Left renal pelvis (tissue), 4 donors: ENCODE measurements around the gene RNF167. TPM values are rescaled to one million over a fixed set of nuclear protein-coding genes. Genes with fewer than 3 reads are reported as not detected.

Experiments
- DNase-seq, 4 donors: peaks; one replicate each; pipeline ENCODE4 v3.0.0-alpha.2; 2013; ENCODE audit warnings: low read depth in 4 of 4, low spot score in 3 of 4
- polyA plus RNA-seq, 4 donors: library from polyadenylated mRNA; unstranded; fragments of 120-200 nt; gene quantifications; one replicate each; pipeline ENCODE4 v1.2.1, GENCODE V29; 2013; ENCODE audit not compliant: insufficient read length in 4 of 4

RNF167 gene
- polyA plus RNA-seq = 100 to 1,000 TPM; 106 to 135 (median 129) TPM

DNA sequence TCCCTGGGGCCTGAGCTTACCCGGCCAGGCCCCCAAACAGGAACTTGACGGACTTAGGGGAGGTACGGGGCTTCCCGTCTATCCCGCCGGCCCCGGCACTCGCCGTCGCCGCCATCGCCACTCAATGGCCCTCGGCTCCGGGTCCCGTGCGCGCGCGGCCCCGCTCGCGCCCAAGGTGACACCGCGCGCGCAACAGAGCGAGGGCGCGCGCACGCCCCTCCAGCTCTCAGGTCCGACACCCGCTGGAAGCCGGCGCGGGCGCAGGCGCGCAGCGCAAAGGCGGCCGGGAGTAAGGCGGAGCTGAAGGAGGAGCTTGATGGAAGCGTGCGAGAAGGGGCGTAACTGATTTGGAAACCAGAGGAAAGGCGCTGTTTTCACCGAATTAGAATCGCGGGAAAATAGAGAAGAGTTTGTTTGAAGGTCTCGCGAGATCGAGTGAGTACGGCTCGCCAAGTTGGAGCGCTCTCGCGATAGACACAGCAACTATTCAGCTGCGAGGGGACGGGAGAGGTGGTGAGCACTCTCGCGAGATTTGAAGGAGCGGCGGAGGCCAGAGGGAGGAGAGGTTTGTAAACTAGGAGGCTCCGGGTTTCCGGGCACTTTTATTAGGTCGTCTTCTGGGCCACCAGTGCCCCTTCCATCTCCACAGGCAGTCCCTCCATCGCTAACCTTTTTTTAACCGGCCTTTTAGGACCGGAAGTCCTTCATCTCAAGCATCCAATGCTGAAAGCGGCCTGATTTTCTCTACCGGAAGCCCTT, at the start of gene RNF167, which contains the start of gene SLC25A11:
Gene RNF167, plus strand, starts transcription at position 473 of the 759 bp plus-strand sequence. CDS start 642 bp downstream, outside the sequence.
Gene SLC25A11, minus strand, starts transcription at position 251 of the 759 bp plus-strand sequence. Its CDS starts 136 bp downstream, at position 115.
- DNase-seq = peak; percentile 98 to 99 (median 98)

DNA sequence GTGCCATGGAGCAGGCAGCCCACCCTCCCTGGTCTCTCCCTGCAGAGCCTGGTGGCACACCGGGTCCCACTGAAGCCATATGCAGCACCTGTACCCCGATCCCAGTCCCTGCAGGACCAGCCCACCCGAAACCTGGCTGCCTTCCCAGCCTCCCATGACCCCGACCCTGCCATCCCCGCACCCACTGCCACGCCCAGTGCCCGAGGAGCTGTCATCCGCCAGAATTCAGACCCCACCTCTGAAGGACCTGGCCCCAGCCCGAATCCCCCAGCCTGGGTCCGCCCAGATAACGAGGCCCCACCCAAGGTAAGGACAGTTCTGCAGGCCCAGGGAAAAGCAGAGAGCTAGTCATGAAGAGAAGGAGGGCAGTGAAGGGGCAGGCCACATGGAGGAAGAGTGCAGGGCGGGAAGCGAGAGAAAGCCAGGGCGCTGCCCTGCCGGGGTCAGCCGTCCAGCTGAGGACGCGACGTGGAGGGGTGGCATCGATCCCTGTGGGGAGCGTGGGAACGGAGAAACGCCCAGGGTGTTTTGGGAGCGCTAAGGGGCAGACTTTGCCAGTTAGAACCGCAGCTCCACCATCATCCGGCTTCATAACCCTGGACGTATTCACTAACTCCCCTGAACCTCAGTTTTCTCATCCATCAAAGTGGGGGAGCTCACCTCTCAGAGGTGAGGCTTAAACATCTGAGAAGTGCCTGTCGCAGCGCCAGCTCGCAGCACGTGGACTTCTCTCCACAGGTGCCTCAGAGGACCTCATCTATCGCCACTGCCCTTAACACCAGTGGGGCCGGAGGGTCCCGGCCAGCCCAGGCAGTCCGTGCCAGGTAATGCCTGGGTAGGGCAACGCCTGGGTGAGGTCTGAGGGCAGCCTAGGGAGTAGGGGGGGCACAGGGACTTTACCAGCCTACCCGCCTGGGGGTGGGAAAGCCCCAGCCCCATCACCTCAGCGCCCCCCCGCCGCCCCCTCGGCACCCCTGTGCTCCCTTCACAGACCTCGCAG, 48.4 kb upstream of the RNF167 start:
- DNase-seq = no peak

DNA sequence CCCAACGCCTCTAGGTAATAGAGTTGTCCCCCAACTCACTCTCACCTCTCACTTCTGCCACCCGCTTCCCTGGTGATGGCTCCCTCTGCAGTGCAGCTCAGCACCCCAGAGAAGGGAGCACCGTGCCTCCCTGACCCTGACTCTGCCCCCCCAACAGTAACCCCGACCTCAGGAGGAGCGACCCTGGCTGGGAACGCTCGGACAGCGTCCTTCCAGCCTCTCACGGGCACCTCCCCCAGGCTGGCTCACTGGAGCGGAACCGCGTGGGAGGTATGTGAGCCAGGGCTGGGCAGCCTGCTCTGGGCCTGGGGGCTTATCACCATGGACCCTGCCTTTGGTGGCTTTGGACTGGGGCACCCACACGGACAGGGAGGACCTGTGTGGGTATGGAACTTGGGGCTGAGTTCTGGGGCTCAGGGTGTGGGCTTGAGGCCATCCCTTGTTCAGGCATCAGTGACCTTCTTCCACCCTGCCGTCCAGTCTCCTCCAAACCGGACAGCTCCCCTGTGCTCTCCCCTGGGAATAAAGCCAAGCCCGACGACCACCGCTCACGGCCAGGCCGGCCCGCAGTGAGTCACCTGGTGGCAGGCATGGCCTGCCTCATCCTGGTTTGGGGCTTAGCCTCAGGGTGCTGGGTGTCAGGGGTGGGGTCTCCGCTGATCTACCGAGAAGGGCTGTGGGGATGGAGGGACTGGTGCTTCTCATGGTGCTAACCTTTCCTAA, 47.4 kb upstream of the RNF167 start:
- DNase-seq = no peak

DNA sequence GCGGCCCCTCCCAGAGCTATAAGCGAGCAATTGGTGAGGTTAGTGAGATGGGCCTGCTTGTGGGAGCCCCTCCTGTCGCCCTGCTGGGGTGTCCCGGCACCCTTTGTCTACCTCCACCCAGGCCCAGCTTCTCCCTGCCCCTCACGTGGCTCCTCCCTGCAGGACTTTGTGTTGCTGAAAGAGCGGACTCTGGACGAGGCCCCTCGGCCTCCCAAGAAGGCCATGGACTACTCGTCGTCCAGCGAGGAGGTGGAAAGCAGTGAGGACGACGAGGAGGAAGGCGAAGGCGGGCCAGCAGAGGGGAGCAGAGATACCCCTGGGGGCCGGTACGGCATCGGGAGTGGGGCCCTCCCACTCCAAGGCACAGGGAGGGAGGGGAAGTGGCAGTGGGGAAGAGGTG, 46.8 kb upstream of the RNF167 start:
- no peak for DNase-seq

DNA sequence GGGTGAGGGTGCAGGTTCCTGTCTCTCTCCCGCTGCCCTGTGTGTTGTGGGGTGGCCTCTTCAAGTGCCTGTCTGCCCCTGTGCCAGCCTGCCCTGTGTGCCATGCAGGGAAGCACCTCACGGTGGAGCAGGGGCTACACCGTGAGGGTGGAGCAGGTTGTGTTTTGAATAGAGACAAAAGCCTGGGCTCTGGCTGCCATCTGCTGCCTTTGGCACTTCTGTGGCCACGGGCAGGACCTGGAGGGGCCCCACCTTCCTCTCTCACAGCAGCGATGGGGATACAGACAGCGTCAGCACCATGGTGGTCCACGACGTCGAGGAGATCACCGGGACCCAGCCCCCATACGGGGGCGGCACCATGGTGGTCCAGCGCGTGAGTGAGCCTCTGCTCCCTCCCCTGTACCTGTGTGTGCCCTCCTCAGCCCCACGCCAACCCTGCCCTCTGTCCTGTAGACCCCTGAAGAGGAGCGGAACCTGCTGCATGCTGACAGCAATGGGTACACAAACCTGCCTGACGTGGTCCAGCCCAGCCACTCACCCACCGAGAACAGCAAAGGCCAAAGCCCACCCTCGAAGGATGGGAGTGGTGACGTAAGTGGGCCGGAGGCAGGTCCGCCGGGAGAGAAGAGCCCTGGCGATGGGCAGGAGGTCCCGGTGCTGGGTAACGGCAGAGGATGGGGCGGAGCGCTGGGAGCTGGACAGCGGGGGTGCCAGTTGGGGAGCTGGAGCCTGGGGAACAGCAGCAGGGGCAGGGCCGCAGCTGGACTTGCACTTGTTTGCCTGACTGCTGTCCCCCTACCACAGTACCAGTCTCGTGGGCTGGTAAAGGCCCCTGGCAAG, 46.1 kb upstream of the RNF167 start:
- DNase-seq = no peak

DNA sequence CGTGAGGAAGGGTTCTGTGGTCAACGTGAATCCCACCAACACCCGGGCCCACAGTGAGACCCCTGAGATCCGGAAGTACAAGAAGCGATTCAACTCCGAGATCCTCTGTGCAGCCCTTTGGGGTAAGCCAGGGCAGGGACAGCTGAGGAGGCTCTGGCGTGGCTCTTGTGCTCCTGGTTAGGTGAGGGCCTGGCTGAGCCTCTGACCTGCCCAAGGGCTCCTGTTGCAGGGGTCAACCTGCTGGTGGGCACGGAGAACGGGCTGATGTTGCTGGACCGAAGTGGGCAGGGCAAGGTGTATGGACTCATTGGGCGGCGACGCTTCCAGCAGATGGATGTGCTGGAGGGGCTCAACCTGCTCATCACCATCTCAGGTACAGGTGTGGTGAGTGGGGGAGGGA, 44.9 kb upstream of the RNF167 start:
- DNase-seq = no peak

DNA sequence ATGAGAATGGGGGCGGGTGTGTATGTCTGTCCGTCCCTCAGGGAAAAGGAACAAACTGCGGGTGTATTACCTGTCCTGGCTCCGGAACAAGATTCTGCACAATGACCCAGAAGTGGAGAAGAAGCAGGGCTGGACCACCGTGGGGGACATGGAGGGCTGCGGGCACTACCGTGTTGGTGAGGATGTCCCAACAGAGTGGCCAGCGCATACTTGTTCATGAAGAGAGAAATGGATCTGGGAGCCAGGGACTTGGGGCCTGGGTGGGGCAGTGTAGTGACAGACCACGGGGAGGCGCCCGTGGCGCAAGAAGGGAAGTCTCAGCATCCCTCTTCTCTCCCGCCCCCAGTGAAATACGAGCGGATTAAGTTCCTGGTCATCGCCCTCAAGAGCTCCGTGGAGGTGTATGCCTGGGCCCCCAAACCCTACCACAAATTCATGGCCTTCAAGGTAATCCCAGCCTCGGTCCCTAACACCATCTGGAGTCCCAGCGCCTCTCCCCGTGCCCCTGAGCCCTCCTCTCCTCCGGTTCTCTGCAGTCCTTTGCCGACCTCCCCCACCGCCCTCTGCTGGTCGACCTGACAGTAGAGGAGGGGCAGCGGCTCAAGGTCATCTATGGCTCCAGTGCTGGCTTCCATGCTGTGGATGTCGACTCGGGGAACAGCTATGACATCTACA, 44.3 kb upstream of the RNF167 start:
- DNase-seq = no peak

DNA sequence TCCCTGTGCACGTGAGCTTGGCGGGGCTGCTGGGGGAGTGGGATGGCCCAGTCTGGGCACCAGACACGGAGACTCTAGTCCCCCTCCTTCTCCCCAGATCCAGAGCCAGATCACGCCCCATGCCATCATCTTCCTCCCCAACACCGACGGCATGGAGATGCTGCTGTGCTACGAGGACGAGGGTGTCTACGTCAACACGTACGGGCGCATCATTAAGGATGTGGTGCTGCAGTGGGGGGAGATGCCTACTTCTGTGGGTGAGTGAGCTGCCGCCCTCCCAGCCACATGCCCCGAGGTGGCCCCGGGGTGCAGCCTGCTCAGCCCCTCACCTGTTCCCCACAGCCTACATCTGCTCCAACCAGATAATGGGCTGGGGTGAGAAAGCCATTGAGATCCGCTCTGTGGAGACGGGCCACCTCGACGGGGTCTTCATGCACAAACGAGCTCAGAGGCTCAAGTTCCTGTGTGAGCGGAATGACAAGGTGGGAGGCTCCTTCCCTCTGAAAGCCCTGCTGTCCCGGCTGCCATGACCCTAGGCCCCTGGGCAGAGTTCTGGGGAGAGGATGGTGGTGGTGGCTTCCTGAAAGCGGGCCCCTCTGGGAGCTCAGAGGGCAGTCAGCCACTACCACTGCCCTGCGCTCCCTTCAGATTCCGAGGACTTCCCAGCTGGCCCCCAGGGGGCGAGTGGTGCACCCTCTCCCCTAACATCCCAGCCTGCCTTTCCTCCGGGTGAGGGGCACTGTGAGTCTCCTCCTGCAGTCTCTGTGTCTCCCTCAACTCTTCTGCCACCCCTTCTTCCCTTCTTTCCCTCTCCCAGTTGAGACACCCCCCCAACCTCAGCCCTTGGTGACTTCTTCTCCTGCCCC, 43.5 kb upstream of the RNF167 start:
- DNase-seq = no peak

DNA sequence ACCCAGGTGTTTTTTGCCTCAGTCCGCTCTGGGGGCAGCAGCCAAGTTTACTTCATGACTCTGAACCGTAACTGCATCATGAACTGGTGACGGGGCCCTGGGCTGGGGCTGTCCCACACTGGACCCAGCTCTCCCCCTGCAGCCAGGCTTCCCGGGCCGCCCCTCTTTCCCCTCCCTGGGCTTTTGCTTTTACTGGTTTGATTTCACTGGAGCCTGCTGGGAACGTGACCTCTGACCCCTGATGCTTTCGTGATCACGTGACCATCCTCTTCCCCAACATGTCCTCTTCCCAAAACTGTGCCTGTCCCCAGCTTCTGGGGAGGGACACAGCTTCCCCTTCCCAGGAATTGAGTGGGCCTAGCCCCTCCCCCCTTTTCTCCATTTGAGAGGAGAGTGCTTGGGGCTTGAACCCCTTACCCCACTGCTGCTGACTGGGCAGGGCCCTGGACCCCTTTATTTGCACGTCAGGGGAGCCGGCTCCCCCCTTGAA, 42.8 kb upstream of the RNF167 start:
- no peak for DNase-seq

DNA sequence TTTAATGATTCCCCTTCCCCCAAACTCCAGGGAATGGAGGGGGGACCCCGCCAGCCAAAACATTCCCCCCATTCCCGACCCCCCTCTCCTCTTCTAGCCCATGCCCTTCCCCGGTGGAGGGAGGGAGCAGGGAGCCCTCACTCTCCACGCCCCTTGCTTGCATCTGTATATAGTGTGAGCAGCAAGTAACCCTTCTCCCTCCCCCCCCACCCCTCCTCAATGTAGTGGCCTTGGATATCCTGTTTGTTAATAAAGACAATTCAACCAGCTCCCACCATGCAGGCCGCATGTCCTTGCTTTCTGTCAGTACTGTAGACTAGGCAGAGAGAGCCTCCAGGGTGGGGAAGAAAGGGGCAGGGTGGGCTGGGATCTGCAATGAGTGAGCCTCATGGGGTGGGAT, 42.3 kb upstream of the RNF167 start:
- no peak for DNase-seq

DNA sequence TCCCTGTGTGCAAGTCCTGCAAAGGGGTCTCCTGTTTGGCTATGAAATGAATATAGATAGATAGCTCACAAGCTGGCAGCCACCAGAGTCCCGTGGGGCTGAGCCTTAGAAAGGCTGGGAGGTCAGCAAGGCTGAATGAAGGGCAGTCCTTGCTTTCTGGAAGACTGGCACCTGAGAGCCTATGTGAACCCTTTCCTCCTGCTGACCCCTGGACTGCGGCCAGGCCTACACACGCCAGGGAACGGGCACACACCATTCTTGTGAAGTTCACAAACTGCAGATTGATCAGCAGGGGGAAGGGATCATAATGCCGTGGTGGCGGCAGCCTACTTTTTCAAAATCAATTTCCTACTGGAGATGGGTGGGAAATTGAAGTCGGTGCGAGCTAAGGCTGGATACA, 41.7 kb upstream of the RNF167 start:
- DNase-seq = no peak

DNA sequence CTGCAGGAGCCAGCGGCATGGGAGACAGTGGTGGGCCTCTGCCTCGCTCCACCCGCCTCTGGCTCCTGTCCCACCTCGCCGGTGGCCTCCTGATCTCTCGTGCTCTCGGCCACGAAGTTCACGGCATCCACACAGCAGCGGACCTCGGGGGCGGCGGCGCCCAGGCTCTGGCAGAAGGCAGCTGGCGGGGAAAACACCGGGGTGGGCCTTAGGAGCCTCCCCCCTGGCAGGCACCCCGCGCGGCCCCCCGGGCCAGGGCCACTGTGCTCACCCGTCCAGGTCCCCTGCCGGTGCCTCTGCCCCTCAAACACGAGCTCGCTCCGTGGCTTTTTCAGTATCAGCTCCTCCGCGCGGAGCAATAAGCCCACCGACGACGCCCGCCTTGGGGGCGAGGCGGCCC, 41.1 kb upstream of the RNF167 start:
- no peak for DNase-seq

DNA sequence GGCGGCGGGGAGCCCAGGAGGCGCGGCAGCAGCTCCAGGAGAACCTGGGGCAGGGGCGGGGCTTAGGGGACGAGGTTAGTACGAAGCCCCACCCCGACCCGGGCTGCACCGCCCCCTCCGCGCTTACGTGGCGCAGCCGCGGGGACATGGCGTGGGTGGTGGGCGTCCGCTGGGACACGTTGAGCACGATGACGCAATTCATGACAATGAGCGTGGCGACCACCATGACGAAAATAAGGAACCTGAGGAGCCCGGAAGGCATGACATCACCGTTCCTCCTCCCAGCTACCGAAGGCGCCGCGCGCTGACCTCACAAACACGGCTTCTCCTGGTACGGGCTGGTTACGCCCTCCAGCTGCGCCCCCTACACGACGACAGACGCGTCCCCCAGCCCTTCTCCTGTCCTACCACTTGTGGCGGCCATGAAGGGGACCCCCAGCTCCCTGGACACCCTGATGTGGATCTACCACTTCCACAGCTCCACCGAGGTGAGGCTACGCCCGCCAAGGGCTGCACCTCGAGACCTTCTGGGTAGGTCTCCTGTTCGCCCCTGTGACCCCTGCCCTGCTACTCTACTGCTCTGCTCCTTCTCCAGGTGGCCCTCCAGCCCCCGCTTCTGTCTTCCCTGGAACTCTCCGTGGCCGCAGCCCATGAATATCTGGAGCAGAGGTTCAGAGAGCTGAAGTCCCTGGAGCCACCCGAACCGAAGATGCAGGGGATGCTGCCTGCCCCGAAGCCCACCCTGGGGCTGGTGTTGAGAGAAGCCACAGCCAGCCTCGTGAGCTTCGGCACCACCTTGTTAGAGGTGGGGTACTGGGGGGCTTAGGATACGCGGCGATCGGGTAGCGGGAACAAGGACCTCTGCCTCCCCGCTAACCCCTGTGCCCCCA, 40.5 kb upstream of the RNF167 start, which contains the start of gene C17orf107:
Gene C17orf107, plus strand, starts transcription at position 196 of the 890 bp plus-strand sequence. Its CDS starts 227 bp downstream, at position 423.
- peak in 2 of 4 donors; percentile 48 to 62 for DNase-seq

DNA sequence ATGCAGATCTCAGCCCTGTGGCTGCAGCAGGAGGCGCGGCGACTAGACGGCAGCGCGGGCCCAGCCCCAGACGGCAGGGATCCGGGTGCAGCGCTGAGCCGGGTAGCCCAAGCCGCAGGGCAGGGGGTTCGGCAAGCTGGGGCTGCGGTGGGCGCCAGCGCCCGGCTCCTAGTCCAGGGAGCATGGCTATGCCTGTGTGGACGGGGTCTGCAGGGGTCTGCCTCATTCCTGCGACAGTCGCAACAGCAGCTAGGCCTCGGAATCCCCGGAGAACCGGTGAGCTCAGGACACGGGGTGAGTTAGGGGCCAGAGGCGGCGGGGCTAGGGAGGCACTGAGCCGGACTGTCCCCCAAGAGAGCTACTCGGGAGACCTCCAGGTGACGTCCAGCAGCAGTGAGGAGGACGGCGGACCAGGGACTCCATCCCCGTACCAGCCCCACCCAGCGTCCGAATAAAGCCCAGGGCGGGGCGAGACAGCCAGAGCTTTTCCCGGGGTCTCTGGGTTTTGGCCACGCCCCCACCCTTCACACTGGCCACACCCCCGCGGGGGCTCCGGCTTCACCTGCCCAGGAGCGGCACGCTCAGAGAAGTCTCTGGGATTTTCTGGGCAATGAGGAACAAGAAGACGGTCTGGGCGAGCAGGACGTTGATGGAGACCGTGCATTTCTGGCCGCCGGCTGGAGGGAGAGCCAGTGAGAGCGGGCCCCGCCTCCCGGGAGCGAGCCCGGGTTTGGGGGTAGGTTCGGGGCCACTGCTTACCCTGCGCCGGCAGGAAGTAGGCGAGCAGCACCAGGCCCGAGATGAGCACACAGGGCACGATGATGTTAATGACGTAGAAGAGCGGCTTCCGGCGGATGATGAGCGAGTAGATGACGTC, 39.6 kb upstream of the RNF167 start:
- no peak for DNase-seq

DNA sequence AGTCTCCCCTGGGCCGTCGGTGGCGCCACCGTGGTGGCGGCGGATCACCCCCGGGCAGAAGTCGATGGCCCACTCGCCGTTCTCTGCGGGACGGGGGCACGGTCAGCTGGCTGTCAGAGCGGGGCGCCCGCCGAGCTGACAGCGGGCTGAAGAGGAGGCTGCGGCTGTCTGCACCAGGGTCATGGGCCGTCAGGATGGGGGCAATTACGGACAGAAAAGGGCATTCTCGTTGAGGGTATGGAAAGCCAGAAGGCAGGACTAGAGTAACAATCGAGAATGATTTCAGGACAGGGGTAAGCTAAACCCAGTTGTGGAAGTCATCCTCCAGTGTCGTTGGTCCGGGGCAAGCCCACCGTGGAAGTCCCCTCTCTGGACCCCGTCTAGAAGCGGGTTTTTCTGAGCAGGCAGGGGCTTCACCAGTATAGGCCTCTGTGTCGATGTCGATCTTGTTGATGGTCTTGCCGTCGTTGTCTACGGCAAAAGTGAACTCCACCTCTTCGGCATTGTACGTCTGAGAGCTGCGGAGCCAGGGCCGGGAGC, 38.9 kb upstream of the RNF167 start:
- no peak for DNase-seq
